Right kidney (tissue), 1 donor: ENCODE measurements around the gene CCDC85C.

Source experiments
- DNase-seq: peaks from one replicate; pipeline ENCODE4 v3.0.0-alpha.2; 2016

Gene CCDC85C

GRCh38 chr14:99589651-99590530 is 14.1 kb downstream of the CCDC85C start:
- DNase-seq, result no peak

GRCh38 chr14:99589031-99589441 is 15.0 kb downstream of the CCDC85C start:
- DNase-seq, result no peak

- DNase-seq, result no peak
Observed at GRCh38 chr14:99587460-99588278, 16.3 kb downstream of the CCDC85C start.

- no peak for DNase-seq
Observed at GRCh38 chr14:99586761-99587459, 17.1 kb downstream of the CCDC85C start.

GRCh38 chr14:99586054-99586760 is 17.8 kb downstream of the CCDC85C start:
- no peak for DNase-seq

- no peak for DNase-seq
Observed at GRCh38 chr14:99584823-99585222, 19.2 kb downstream of the CCDC85C start.

GRCh38 chr14:99581938-99582337 is 22.1 kb downstream of the CCDC85C start:
- DNase-seq, result no peak

GRCh38 chr14:99581374-99581773 is 22.6 kb downstream of the CCDC85C start:
- no peak for DNase-seq

- peak; percentile 63 for DNase-seq
Observed at GRCh38 chr14:99579903-99580571, 24.0 kb downstream of the CCDC85C start.

- DNase-seq, result peak; percentile 35
Observed at GRCh38 chr14:99579120-99579836, 24.7 kb downstream of the CCDC85C start.

- DNase-seq, result no peak
Observed at GRCh38 chr14:99578541-99579101, 25.4 kb downstream of the CCDC85C start.

- DNase-seq, result no peak
Observed at GRCh38 chr14:99576761-99577705, 27.0 kb downstream of the CCDC85C start.

GRCh38 chr14:99576304-99576703 is 27.7 kb downstream of the CCDC85C start:
- no peak for DNase-seq

- DNase-seq, result peak; percentile 53
Observed at GRCh38 chr14:99575043-99576023, 28.7 kb downstream of the CCDC85C start.

- peak; percentile 69 for DNase-seq
Observed at GRCh38 chr14:99574099-99574880, 29.7 kb downstream of the CCDC85C start.

- no peak for DNase-seq
Observed at GRCh38 chr14:99573436-99574098, 30.4 kb downstream of the CCDC85C start.

- DNase-seq, result peak; percentile 44
Observed at GRCh38 chr14:99573000-99573330, 31.0 kb downstream of the CCDC85C start.
